HG02938 (cell line): ENCODE measurements around the gene NME7.

Experiments used
- ATAC-seq: cut with Tn5 transposase; IDR thresholded peaks from one replicate; pipeline ENCODE4 v1.9.1; 2021; ENCODE audit warnings: mild to moderate bottlenecking, moderate library complexity; ENCODE audit not compliant: unreplicated experiment

Gene NME7

GRCh38 chr1:169163059-169163458 is 204.5 kb downstream of the NME7 start:
- no peak for ATAC-seq

DNA sequence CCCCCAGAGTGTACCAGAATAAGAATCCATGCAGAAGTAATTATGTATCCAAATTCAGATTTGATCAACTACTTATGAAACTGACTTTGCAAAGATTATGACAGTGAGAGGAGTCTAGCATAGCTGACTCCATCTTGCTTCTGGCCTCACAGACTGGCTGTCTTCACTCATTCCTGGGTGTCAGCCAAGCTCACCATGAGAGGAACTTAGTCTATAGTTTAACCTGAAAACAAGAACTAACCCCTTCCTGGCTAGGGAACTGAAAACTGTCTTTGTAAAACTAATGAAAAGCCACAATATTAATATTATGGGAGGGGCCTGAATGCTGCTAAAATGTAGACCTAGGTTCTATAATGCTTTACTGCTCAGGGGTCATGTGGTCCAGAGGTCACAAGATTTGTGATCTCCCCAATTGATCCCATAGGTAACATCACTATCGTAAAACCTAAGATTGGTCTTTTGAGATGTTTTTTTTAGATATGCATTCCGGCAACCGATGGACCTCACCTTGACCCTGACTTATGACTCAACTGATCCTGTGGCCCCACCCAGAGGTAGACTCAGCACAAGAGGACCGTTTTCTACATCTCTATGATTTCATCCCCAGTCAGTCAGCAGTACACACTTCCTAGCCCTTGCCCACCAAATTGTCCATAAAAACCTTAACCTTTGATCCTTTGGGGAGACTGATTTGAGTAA is 206.0 kb downstream of the NME7 start:
- peak; percentile 82 for ATAC-seq

DNA sequence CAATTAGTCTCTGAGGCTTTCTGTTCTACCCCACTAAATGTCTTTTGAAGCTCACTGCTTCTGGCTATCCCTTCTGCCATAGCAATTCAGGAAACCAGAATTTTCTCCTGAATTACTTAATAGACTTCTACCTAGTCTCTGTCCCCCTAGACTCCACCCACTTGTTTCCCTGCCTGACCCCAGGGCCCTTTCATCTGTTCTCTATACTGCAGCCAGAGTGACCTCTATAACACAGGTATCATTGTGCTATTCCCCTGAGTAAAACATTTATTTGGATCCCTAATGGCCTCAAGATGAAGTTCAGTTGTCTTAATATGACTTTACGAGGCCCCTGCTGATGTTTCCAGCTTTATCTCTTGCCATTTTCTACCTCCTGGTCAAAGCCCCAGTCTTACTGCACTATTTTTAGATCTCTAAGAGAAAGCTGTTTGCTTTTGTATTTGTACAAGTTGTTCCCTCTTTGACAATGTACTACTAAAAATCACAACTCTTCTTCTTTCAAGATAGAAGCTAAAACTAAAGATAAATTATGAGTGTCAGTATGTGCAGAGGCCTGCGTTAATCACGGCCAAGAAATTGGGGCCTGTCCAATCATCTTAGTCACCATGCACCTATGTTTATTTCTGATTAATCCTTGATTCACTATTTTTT is 206.6 kb downstream of the NME7 start:
- no peak for ATAC-seq

GRCh38 chr1:169156580-169156979 is 211.0 kb downstream of the NME7 start:
- no peak for ATAC-seq

DNA sequence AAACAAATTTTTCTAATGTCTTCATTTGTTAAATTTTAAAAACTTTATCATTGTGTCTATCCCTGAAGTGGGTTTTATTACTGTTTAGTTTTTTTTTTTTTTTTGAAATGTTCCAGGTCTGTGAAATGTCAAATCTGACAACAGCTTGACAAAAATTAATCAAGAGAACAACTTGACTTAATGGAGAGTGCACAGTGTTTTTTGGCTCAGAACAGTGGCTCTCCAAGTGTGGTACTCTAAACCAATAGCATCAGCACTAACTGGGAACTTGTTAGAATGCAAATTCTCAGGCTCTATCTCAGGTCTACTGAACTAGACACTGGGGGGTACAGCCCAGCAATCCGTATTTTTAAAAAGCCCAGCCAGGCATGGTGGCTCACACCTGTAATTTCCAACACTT is 211.9 kb downstream of the NME7 start:
- ATAC-seq: no peak

DNA sequence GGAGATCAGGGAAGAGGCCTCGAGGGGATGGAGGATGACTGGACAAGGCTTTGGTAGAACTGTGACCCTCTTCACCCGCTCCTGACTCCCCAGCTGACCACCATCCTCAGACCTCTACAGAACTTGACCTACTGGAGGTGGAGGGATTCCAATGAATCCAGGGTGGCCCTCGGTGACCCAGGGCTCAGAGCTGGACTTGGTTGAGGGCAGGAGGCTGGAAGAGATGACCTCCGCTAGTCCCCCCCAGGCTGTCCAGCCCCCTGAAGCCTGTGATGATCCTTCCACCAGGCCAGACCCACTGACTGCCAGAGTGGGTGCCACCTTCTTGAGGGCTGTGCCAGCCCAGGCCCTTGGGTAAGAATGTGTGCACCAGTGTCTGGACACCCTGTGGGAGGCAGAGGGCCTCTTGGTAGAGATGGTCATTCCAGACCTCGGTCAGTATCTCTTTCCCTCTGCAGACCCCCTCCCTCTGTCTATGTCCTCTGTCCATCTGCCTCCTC is 216.2 kb downstream of the NME7 start:
- ATAC-seq: no peak

- ATAC-seq: no peak
Measured at GRCh38 chr1:169150641-169151337, 216.8 kb downstream of the NME7 start.

GRCh38 chr1:169149555-169150286 is 217.9 kb downstream of the NME7 start:
- ATAC-seq: no peak

DNA sequence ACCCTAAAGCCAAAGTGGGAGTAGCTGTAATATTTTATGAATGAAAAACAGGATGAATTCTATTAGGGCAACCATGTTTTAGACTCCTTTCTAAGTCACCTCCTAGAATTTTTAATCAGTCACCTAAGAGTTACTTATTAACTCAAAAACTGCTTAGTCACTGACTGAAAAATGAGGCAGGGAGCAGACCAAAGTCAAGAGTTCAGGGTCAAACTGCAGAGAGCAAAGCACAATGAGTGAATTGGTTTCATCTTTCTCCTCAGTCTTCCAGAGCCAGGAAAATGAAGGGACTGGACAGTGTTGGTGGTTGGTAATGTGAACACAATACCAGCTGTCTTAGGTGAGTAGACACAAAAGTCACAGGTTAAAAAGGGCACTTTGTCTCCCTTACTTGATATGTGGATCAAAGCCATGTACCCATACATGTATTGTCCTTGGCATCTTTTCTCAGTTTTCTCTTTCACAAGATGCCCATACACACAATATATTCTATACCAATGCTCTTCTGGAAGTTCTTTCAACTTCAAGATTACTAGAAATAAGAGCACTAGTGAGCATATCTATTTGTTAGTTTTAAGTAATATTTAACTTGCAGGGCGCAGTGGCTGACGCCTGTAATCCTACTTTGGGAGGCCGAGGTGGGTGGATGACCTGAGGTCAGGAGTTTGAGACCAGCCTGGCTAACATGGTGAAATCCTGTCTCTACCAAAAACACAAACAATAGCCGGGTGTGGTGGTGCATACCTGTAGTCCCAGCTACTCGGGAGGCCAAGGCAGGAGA is 218.9 kb downstream of the NME7 start:
- no peak for ATAC-seq

- ATAC-seq: no peak
Measured at GRCh38 chr1:169146576-169147214, 220.9 kb downstream of the NME7 start.

- no peak for ATAC-seq
Measured at GRCh38 chr1:169144941-169145626, 222.5 kb downstream of the NME7 start.

GRCh38 chr1:169143984-169144383 is 223.6 kb downstream of the NME7 start:
- ATAC-seq: no peak

DNA sequence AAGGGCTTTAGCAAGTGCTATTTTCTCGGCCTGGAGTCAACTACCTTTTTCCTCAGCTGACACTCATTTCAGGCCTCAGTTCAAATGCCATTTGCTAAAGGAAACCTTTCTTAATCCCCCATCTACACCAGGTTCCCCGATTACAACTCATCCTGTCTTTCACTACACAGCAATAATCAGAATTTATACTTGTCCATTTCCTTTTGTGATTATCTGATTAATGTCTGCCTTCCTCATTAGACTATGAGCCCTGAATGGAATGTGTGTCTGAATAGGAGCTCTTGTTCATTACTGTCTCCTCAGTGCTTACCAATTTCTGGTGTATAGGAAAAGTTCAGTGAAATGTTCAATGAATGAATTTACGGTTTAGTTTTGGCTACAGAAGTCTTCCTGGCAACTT is 224.3 kb downstream of the NME7 start:
- no peak for ATAC-seq

- no peak for ATAC-seq
Measured at GRCh38 chr1:169142129-169142528, 225.5 kb downstream of the NME7 start.

GRCh38 chr1:169141356-169141755 is 226.2 kb downstream of the NME7 start:
- no peak for ATAC-seq

DNA sequence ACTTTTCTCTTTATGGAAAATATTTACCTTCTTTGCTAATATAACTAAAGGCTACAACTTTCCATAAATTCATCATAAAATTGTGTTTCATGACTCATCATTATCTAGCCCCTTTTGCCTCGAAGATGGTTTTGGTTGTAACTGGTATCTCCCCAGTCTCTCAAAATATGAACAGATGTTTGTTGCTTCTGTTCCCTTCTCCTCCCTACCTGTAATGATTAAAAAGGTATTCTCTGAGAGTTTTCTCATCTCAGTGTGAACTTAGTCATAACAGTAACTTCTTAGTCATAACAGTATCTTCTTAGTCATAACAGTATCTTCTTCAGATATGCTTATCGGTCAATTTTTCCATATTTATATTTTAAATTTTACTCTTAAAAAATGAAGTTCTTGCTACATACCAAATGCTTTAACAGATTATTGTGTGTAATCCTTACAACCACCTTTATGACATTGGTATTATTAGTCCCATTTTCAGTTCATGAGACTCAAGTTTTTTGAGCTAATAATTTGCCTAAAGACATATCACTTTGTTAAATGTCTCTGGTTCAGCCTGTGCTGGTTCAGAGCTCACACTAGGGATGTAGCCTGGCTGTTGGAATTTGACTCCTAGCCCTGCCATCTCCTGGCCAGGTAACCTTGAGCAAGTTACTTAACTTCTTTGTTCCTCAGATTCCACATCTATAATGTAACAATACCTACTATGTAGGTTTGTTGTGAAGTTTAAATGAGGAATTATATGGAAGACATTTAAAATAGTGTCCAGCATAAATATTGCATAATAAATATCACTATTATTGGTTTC is 228.5 kb downstream of the NME7 start:
- ATAC-seq: peak; percentile 95

DNA sequence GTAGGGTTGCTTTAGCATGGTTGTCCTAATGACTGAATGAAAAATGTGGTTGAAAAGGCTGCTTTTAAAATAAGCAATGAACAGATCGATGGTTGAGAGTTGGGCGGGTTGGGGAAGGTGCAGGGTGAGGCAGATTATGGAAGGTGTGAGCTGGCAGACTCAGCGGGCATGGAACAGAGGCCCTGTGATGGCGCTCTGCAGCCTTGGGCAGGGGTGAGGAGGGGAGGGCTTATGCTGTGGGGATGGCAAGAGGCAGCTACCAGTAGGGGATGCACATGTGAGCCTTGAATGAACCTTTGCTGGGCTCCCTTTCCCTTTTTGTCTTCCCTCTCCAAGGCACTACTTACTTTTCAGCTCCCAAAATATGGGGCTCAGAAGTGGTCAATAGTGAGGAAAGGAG is 230.2 kb downstream of the NME7 start:
- ATAC-seq: no peak

- ATAC-seq: no peak
Measured at GRCh38 chr1:169133801-169134502, 233.6 kb downstream of the NME7 start.
